ENCODE measurements around the gene BICD2.

The BICD2 gene

DNA sequence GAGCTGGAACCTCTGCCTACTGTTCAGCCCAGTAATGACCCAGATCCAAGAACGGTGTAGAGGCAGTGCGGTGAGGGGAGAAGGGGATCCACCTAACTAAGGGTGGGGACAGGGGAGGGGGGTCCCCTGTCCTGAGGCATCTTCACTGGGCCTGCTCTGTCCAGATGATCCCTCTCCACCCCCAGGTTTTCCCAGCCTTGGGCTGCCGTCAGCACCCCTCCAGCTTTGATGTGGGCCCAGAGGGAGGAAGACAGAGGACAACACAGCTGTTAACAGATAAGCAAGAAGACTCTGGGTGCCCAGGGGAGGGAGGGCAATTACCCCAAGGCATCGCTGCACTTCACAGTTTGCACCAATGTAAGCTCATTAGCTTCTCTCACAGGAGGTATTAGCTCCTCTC, 19.3 kb downstream of the BICD2 start:
- Histone ChIP-seq H3K4me1 (ENCODE audit: insufficient read depth, low read length) (peaks cover 67% of the 10 kb centered on the region), H3K9me3 (ENCODE audit: low read length) (no peaks in the 10 kb centered on the region), H3K9ac (ENCODE audit: low read length) (no peak overlapping the region), H3K4me3 (ENCODE audit: low read depth in 1 of 2, low read length in 2 of 2) (no peak overlapping the region), H3K27me3 (ENCODE audit: control insufficient read depth in 1 of 2, insufficient read depth in 2 of 2, low read length in 2 of 2) (no peaks in the 10 kb centered on the region), H3K36me3 (ENCODE audit: insufficient read depth, low read length) (no peaks in the 10 kb centered on the region), H3K27ac (ENCODE audit: low read depth, low read length) (no peak overlapping the region)

DNA sequence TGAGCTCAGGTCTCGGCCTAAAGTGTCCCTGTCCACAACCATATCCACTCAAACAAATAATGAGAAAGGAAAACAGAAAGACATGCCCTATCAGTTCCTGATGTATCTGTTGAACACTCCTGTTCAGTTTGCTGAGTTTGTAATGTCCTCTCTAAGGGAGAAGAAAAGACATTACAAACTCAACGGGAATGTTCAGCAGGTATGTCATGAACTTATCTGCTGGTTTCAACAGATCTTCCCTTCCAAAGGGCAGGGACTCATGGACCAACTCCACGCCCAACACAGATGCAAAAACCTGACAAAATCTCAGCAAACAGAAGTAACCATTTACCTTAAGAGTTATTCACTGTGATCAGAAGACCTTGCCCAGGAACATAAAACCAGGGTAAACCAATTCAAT, 23.7 kb downstream of the BICD2 start:
- Histone ChIP-seq H3K27ac (ENCODE audit: low read depth, low read length) (peak overlapping the region; percentile 24), H3K9ac (ENCODE audit: low read length) (no peak overlapping the region), H3K36me3 (ENCODE audit: insufficient read depth, low read length) (no peaks in the 10 kb centered on the region), H3K4me1 (ENCODE audit: insufficient read depth, low read length) (peaks cover 66% of the 10 kb centered on the region), H3K4me3 (ENCODE audit: low read depth in 1 of 2, low read length in 2 of 2) (peak overlapping the region in 1 of 2 donors; percentile 38), H3K27me3 (ENCODE audit: control insufficient read depth in 1 of 2, insufficient read depth in 2 of 2, low read length in 2 of 2) (no peaks in the 10 kb centered on the region), H3K9me3 (ENCODE audit: low read length) (no peaks in the 10 kb centered on the region)

DNA sequence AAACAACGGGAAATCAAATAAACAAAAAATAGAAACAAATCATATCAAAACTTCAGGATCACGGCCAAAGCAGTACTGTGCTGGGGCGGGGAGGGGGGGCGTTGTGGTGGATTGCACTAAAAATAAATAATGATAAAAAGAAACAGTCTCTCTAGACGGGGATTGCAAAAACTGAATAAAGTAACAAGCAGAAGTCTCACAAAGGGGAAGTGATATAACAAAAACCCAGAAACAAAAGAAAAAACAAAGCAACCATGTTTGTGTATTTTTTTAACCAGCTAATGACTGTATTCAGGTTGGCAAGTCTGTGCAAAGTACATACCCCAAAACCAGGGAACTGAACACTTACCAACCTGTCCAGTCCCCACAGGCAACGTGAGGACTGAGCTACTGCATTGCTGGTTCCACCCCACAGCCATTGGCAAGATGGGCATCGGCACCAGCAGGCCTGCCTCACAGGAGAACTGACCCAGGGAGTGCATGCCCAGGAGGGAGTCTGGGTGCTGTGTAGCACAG, 24.1 kb downstream of the BICD2 start:
- Histone ChIP-seq H3K4me1 (ENCODE audit: insufficient read depth, low read length) (peaks cover 66% of the 10 kb centered on the region), H3K27me3 (ENCODE audit: control insufficient read depth in 1 of 2, insufficient read depth in 2 of 2, low read length in 2 of 2) (no peaks in the 10 kb centered on the region), H3K4me3 (ENCODE audit: low read depth in 1 of 2, low read length in 2 of 2) (peak overlapping the region in 1 of 2 donors; percentile 38), H3K27ac (ENCODE audit: low read depth, low read length) (peak overlapping the region; percentile 24), H3K36me3 (ENCODE audit: insufficient read depth, low read length) (no peaks in the 10 kb centered on the region), H3K9ac (ENCODE audit: low read length) (no peak overlapping the region), H3K9me3 (ENCODE audit: low read length) (no peaks in the 10 kb centered on the region)

- H3K4me3 ChIP-seq (ENCODE audit: low read depth in 1 of 2, low read length in 2 of 2) = no peak overlapping the region
These were observed 24.6 kb downstream of the BICD2 start for GRCh38 chr9:92740009-92740408.

DNA sequence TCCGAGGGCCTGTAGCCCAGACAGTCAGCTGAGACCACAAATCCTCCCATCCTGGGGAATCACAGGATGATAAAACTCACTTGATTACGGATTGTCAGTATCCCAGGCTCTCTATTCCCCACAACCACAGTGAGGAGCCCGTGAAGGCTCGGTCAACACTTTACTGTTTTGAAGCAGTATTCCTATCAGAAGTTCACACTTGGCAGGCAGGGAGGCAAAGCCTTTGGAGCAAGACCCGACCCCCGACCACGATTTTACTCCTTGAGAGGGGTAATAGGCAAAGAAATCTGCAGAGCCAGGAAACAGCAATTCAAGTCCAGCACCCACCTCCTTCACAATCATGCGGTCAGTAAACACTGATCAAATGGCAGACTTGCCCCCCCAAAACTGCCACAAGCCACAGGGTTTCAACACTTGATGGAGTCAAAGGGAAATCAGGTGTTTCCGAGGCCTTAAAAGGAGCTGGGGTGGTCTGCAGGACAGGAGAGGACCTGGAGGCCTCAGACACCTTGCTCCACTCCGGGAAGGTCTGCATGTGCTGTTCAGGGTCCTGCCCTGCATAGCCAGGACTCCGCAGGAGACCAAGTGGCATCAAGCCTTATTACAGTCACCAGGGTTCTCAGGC, 25.2 kb downstream of the BICD2 start:
- no peak overlapping the region for H3K9ac ChIP-seq (ENCODE audit: low read length)
- H3K9me3 ChIP-seq (ENCODE audit: low read length) = no peaks in the 10 kb centered on the region
- no peaks in the 10 kb centered on the region for H3K27me3 ChIP-seq (ENCODE audit: control insufficient read depth in 1 of 2, insufficient read depth in 2 of 2, low read length in 2 of 2)
- peak overlapping the region; percentile 10 for H3K27ac ChIP-seq (ENCODE audit: low read depth, low read length)
- H3K36me3 ChIP-seq (ENCODE audit: insufficient read depth, low read length) = no peaks in the 10 kb centered on the region
- H3K4me1 ChIP-seq (ENCODE audit: insufficient read depth, low read length) = peaks cover 60% of the 10 kb centered on the region
- no peak overlapping the region for H3K4me3 ChIP-seq (ENCODE audit: low read depth in 1 of 2, low read length in 2 of 2)

More at GRCh38 chr9:92740009-92740408, 24.6 kb downstream of the BICD2 start:
- H3K36me3 ChIP-seq (ENCODE audit: insufficient read depth, low read length) = no peaks in the 10 kb centered on the region
- H3K4me1 ChIP-seq (ENCODE audit: insufficient read depth, low read length) = peaks cover 61% of the 10 kb centered on the region
- no peaks in the 10 kb centered on the region for H3K9me3 ChIP-seq (ENCODE audit: low read length)
- no peak overlapping the region for H3K27ac ChIP-seq (ENCODE audit: low read depth, low read length)
- H3K9ac ChIP-seq (ENCODE audit: low read length) = no peak overlapping the region
- H3K27me3 ChIP-seq (ENCODE audit: control insufficient read depth in 1 of 2, insufficient read depth in 2 of 2, low read length in 2 of 2) = no peaks in the 10 kb centered on the region

DNA sequence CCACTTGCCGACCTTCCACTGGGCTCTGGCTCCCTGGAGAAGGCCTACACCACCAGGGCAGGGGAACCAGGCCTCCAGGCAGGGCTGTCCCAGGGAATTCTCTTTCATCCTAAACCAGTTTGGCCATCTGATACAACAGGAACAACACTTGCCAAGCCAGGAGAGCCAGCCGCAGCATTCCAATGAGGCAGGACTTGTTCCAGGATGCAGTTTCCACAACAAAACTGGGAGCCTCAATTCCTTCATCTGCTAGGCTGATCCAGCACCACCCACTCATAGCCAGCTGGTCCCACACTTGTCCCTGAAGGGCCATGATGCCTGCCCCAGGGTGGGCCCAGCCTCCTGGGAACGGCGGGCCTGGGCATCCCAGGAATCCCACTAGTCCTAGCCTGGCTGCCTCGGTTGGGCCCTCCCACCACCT, 26.0 kb downstream of the BICD2 start:
- Histone ChIP-seq H3K27me3 (ENCODE audit: control insufficient read depth in 1 of 2, insufficient read depth in 2 of 2, low read length in 2 of 2) (no peaks in the 10 kb centered on the region), H3K9me3 (ENCODE audit: low read length) (no peaks in the 10 kb centered on the region), H3K4me1 (ENCODE audit: insufficient read depth, low read length) (peaks cover 60% of the 10 kb centered on the region), H3K9ac (ENCODE audit: low read length) (no peak overlapping the region), H3K4me3 (ENCODE audit: low read depth in 1 of 2, low read length in 2 of 2) (no peak overlapping the region), H3K36me3 (ENCODE audit: insufficient read depth, low read length) (no peaks in the 10 kb centered on the region), H3K27ac (ENCODE audit: low read depth, low read length) (peak overlapping the region; percentile 17)

GRCh38 chr9:92737611-92738299, 26.9 kb downstream of the BICD2 start:
- H3K27me3 ChIP-seq (ENCODE audit: control insufficient read depth in 1 of 2, insufficient read depth in 2 of 2, low read length in 2 of 2) = no peaks in the 10 kb centered on the region
- H3K36me3 ChIP-seq (ENCODE audit: insufficient read depth, low read length) = no peaks in the 10 kb centered on the region
- H3K27ac ChIP-seq (ENCODE audit: low read depth, low read length) = no peak overlapping the region
- no peak overlapping the region for H3K4me3 ChIP-seq (ENCODE audit: low read depth in 1 of 2, low read length in 2 of 2)
- H3K9ac ChIP-seq (ENCODE audit: low read length) = no peak overlapping the region
- peaks cover 56% of the 10 kb centered on the region for H3K4me1 ChIP-seq (ENCODE audit: insufficient read depth, low read length)
- H3K9me3 ChIP-seq (ENCODE audit: low read length) = no peaks in the 10 kb centered on the region

GRCh38 chr9:92737216-92737606, 27.4 kb downstream of the BICD2 start:
- Histone ChIP-seq H3K36me3 (ENCODE audit: insufficient read depth, low read length) (no peaks in the 10 kb centered on the region), H3K4me3 (ENCODE audit: low read depth in 1 of 2, low read length in 2 of 2) (no peak overlapping the region), H3K27me3 (ENCODE audit: control insufficient read depth in 1 of 2, insufficient read depth in 2 of 2, low read length in 2 of 2) (no peaks in the 10 kb centered on the region), H3K4me1 (ENCODE audit: insufficient read depth, low read length) (peaks cover 54% of the 10 kb centered on the region), H3K27ac (ENCODE audit: low read depth, low read length) (no peak overlapping the region), H3K9me3 (ENCODE audit: low read length) (no peaks in the 10 kb centered on the region), H3K9ac (ENCODE audit: low read length) (no peak overlapping the region)

- no peaks in the 10 kb centered on the region for H3K36me3 ChIP-seq (ENCODE audit: insufficient read depth, low read length)
- H3K4me1 ChIP-seq (ENCODE audit: insufficient read depth, low read length) = peaks cover 57% of the 10 kb centered on the region
- H3K4me3 ChIP-seq (ENCODE audit: low read depth in 1 of 2, low read length in 2 of 2) = no peak overlapping the region
- no peak overlapping the region for H3K27ac ChIP-seq (ENCODE audit: low read depth, low read length)
- no peaks in the 10 kb centered on the region for H3K9me3 ChIP-seq (ENCODE audit: low read length)
- no peaks in the 10 kb centered on the region for H3K27me3 ChIP-seq (ENCODE audit: control insufficient read depth in 1 of 2, insufficient read depth in 2 of 2, low read length in 2 of 2)
- no peak overlapping the region for H3K9ac ChIP-seq (ENCODE audit: low read length)
These were observed 27.9 kb downstream of the BICD2 start for GRCh38 chr9:92736563-92737215.

- no peaks in the 10 kb centered on the region for H3K9me3 ChIP-seq (ENCODE audit: low read length)
- peaks cover 51% of the 10 kb centered on the region for H3K4me1 ChIP-seq (ENCODE audit: insufficient read depth, low read length)
- H3K9ac ChIP-seq (ENCODE audit: low read length) = no peak overlapping the region
- H3K36me3 ChIP-seq (ENCODE audit: insufficient read depth, low read length) = no peaks in the 10 kb centered on the region
- no peak overlapping the region for H3K4me3 ChIP-seq (ENCODE audit: low read depth in 1 of 2, low read length in 2 of 2)
- no peak overlapping the region for H3K27ac ChIP-seq (ENCODE audit: low read depth, low read length)
- no peaks in the 10 kb centered on the region for H3K27me3 ChIP-seq (ENCODE audit: control insufficient read depth in 1 of 2, insufficient read depth in 2 of 2, low read length in 2 of 2)
These were observed 28.7 kb downstream of the BICD2 start for GRCh38 chr9:92735636-92736562.
